Panc1 (cell line): ENCODE measurements around the gene RNF169. TPM values are rescaled to one million over a fixed set of nuclear protein-coding genes. Genes with fewer than 3 reads are reported as not detected.

Experiments used
- ATAC-seq: fragments of 200-7000 bp; cut with Tn5 transposase; 2 replicates; pipeline ENCODE4 v1.9.1; 2020; ENCODE audit warnings: mild to moderate bottlenecking, moderate library complexity
- BruUV-seq: library from RNA; stranded (reverse); fragments of 400-500 nt; replicated peaks from 2 replicates; lab custom pipeline; 2021; lab: Mats Ljungman, UMichigan
- CTCF ChIA-PET: fragments of 300-600 bp; sonication (Branson Sonifier 250); formaldehyde crosslinking; loops from one replicate; lab custom pipeline; 2022; ENCODE audit warnings: antibody characterized with exemption; lab: Charles Lee
- POLR2A ChIA-PET: fragments of 300-600 bp; sonication (Branson Sonifier 250); formaldehyde crosslinking; loops from one replicate; lab custom pipeline; 2022; ENCODE audit warnings: antibody characterized with exemption; lab: Charles Lee
- DNase-seq: peaks from one replicate; pipeline ENCODE4 v3.0.0-alpha.2; 2010; ENCODE audit warnings: low read depth, low spot score
- H3K27ac ChIP-seq: 2 replicates; pipeline ENCODE4 v1.5.1; 2011; ENCODE audit warnings: mild to moderate bottlenecking, low read length, inconsistent platforms
- H3K27me3 ChIP-seq: fragments of 200-500 bp; sonication (Bioruptor generic); 2 replicates; pipeline ENCODE4 v1.6.0; 2014; ENCODE audit warnings: low read length, inconsistent platforms; ENCODE audit not compliant: control insufficient read depth, insufficient read depth
- H3K36me3 ChIP-seq: fragments of 200-500 bp; sonication (Bioruptor generic); 2 replicates; pipeline ENCODE4 v1.5.1; 2014; ENCODE audit warnings: inconsistent platforms, mild to moderate bottlenecking, low read length, moderate library complexity; ENCODE audit not compliant: control insufficient read depth, insufficient read depth
- H3K4me1 ChIP-seq: 2 replicates; pipeline ENCODE4 v1.5.1; 2011; ENCODE audit warnings: inconsistent platforms, mild to moderate bottlenecking, low read length, moderate library complexity; ENCODE audit not compliant: control insufficient read depth, insufficient read depth
- H3K4me3 ChIP-seq, 2 experiments: 2 replicates each; pipeline ENCODE4 v1.5.1; 2011 to 2012; ENCODE audit warnings: low read depth in 2 of 2, low read length in 2 of 2, mild to moderate bottlenecking in 2 of 2, inconsistent platforms in 1 of 2, moderate library complexity in 1 of 2
- H3K9me3 ChIP-seq: fragments of 200-500 bp; sonication (Bioruptor generic); 2 replicates; pipeline ENCODE4 v1.5.1; 2014; ENCODE audit warnings: low read depth, mild to moderate bottlenecking, inconsistent platforms, low read length, moderate library complexity; ENCODE audit not compliant: control insufficient read depth, insufficient read depth
- TCF7L2 ChIP-seq: IDR thresholded peaks from 2 replicates; pipeline ENCODE4 v1.6.1; 2011; ENCODE audit warnings: mild to moderate bottlenecking, low read depth, low read length, inconsistent platforms
- in situ Hi-C: cut with HindIII; loops from 2 replicates; pipeline ENCODE4 v1.10.0; 2016; ENCODE audit warnings: low sequenced_read_pairs, low pct_unique_long_range_greater_than_20kb
- intact Hi-C: fragments of 100-400 bp; cut with micrococcal nuclease; formaldehyde crosslinking; loops from one replicate; pipeline ENCODE4 v1.10.0; 2022; ENCODE audit not compliant: unreplicated experiment
- total RNA-seq: library from RNA; stranded (reverse); gene quantifications from one replicate; pipeline ENCODE4 v1.2.1, GENCODE V29; 2021; ENCODE audit not compliant: unreplicated experiment
- TF ChIP-seq, protein P1 (sequence below): fragments of 450-650 bp; IDR thresholded peaks from 2 replicates; pipeline ENCODE4 v1.5.1; 2017; ENCODE audit warnings: mild to moderate bottlenecking
- TF ChIP-seq, protein P2 (sequence below), 2 experiments: IDR thresholded peaks; 2 replicates each; pipeline ENCODE4 v1.6.1; 2011 to 2012; ENCODE audit warnings: low read depth in 2 of 2, control low read depth in 1 of 2, low read length in 1 of 2, mild to moderate bottlenecking in 1 of 2, moderate library complexity in 1 of 2; ENCODE audit not compliant: insufficient read depth in 1 of 2

The RNF169 gene
- total RNA-seq, 1 experiment from 2014 or later = 23.6 TPM

GRCh38 chr11:74701351-74701750 lies 47.3 kb upstream of the RNF169 start:
- ATAC-seq = peak; percentile 55
- Histone ChIP-seq H3K27me3 (no peaks in the 10 kb centered on the region), H3K4me3 (no peak overlapping the region), H3K9me3 (no peaks in the 10 kb centered on the region), H3K27ac (no peak overlapping the region), H3K36me3 (no peaks in the 10 kb centered on the region), H3K4me1 (no peaks in the 10 kb centered on the region)
- no TSS peak for BruUV-seq
- intact Hi-C loops = no loop called here
- ChIA-PET POLR2A (no interaction called here), CTCF (interaction anchor here (0.6 to 4.3 kb wide), 11 partner anchors 9 to 1398 kb away, joined by 3 to 70 read pairs (median 3); no protein-coding TSS in a partner anchor)
- no peak for DNase-seq
- in situ Hi-C loops = no loop called here
- TF ChIP-seq, protein P1, sequence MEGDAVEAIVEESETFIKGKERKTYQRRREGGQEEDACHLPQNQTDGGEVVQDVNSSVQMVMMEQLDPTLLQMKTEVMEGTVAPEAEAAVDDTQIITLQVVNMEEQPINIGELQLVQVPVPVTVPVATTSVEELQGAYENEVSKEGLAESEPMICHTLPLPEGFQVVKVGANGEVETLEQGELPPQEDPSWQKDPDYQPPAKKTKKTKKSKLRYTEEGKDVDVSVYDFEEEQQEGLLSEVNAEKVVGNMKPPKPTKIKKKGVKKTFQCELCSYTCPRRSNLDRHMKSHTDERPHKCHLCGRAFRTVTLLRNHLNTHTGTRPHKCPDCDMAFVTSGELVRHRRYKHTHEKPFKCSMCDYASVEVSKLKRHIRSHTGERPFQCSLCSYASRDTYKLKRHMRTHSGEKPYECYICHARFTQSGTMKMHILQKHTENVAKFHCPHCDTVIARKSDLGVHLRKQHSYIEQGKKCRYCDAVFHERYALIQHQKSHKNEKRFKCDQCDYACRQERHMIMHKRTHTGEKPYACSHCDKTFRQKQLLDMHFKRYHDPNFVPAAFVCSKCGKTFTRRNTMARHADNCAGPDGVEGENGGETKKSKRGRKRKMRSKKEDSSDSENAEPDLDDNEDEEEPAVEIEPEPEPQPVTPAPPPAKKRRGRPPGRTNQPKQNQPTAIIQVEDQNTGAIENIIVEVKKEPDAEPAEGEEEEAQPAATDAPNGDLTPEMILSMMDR = peak; percentile 64; the same call in 1 of the 2 replicates
- no peak for TF ChIP-seq TCF7L2

GRCh38 chr11:74702383-74703007 lies 46.2 kb upstream of the RNF169 start:
- Histone ChIP-seq H3K27ac (no peak overlapping the region), H3K4me1 (no peaks in the 10 kb centered on the region), H3K4me3 (no peak overlapping the region), H3K36me3 (no peaks in the 10 kb centered on the region), H3K9me3 (no peaks in the 10 kb centered on the region), H3K27me3 (no peaks in the 10 kb centered on the region)
- CTCF ChIA-PET = interaction anchor here (0.6 to 4.3 kb wide), 16 partner anchors 8 to 447 kb away, joined by 3 to 70 read pairs (median 4); no protein-coding TSS in a partner anchor
- intact Hi-C loops = loop anchor here (1.0 kb wide), 2 partner anchors 24 to 37 kb away; no protein-coding TSS in a partner anchor
- BruUV-seq = no TSS peak
- DNase-seq = no peak
- POLR2A ChIA-PET = no interaction called here
- TF ChIP-seq TCF7L2 = no peak
- TF ChIP-seq, protein P1 = peak; percentile 98
- in situ Hi-C loops = no loop called here
- ATAC-seq = peak; percentile 80

DNA sequence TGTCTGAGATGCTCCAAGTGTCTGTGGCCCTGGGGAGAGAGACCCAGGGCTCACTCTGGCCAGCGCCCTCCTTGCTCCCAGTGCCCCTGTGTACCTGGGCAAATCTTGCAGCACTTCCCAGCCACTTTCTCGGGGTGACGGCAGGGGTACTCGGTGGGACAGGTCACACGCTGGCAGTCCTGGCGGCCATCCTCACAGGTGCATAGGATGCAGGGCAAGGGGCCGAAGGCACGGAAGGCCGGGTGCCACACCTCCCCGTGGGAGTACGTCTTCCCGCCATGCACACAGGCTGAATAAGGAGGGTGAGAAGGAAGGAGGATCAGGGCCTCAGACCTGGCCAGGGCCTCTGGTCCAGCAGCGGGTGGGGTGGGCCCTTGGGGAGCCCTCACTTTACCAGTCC lies 45.4 kb upstream of the RNF169 start:
- TF ChIP-seq, protein P1 = no peak
- TF ChIP-seq, protein P2, sequence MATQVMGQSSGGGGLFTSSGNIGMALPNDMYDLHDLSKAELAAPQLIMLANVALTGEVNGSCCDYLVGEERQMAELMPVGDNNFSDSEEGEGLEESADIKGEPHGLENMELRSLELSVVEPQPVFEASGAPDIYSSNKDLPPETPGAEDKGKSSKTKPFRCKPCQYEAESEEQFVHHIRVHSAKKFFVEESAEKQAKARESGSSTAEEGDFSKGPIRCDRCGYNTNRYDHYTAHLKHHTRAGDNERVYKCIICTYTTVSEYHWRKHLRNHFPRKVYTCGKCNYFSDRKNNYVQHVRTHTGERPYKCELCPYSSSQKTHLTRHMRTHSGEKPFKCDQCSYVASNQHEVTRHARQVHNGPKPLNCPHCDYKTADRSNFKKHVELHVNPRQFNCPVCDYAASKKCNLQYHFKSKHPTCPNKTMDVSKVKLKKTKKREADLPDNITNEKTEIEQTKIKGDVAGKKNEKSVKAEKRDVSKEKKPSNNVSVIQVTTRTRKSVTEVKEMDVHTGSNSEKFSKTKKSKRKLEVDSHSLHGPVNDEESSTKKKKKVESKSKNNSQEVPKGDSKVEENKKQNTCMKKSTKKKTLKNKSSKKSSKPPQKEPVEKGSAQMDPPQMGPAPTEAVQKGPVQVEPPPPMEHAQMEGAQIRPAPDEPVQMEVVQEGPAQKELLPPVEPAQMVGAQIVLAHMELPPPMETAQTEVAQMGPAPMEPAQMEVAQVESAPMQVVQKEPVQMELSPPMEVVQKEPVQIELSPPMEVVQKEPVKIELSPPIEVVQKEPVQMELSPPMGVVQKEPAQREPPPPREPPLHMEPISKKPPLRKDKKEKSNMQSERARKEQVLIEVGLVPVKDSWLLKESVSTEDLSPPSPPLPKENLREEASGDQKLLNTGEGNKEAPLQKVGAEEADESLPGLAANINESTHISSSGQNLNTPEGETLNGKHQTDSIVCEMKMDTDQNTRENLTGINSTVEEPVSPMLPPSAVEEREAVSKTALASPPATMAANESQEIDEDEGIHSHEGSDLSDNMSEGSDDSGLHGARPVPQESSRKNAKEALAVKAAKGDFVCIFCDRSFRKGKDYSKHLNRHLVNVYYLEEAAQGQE (IDR thresholded peaks at IDR 0.05; ENCODE audit: insufficient read depth in 1 of 2, low read depth in 2 of 2, low read length in 1 of 2) = no peak
- in situ Hi-C loops = no loop called here
- H3K27me3 ChIP-seq = no peaks in the 10 kb centered on the region
- BruUV-seq = no TSS peak
- ChIA-PET POLR2A (no interaction called here), CTCF (interaction anchor here (0.8 to 4.3 kb wide), 6 partner anchors 11 to 333 kb away, joined by 3 to 70 read pairs (median 8); no protein-coding TSS in a partner anchor)
- no peak overlapping the region for H3K4me3 ChIP-seq
- intact Hi-C loops = no loop called here
- DNase-seq = no peak
- no peaks in the 10 kb centered on the region for H3K4me1 ChIP-seq
- ATAC-seq = no peak
- no peak overlapping the region for H3K27ac ChIP-seq
- no peaks in the 10 kb centered on the region for H3K36me3 ChIP-seq
- no peaks in the 10 kb centered on the region for H3K9me3 ChIP-seq
